K562 (cell line): ENCODE measurements around the gene HNRNPK.

Experiments
- ARID2 ChIP-seq: fragments of 450-650 bp; IDR thresholded peaks from 2 replicates; pipeline ENCODE4 v1.6.1; 2017; ENCODE audit warnings: antibody characterized with exemption, mild to moderate bottlenecking
- CEBPB ChIP-seq: fragments of 450-650 bp; IDR thresholded peaks from 2 replicates; pipeline ENCODE4 v1.6.1; 2016; ENCODE audit warnings: missing genetic modification characterization, missing compliant biosample characterization
- FOXM1 ChIP-seq, 2 experiments: fragments of 450-650 bp in 1 of 2; sonication (generic) in 1 of 2; formaldehyde crosslinking in 1 of 2; IDR thresholded peaks; 2 replicates each; pipeline versions ENCODE4 v1.6.1 to v1.9.0; 2017 to 2022; ENCODE audit warnings: low read depth in 2 of 2, mild to moderate bottlenecking in 2 of 2, missing genetic modification reagents in 1 of 2, moderate library complexity in 1 of 2
- HSF4 ChIP-seq: fragments of 250-450 bp; sonication (Bioruptor Pico); IDR thresholded peaks from 2 replicates; pipeline ENCODE4 v2.1.2; 2022; ENCODE audit warnings: mild to moderate bottlenecking, moderate library complexity, borderline replicate concordance
- SP1 ChIP-seq: sonication (generic); formaldehyde crosslinking; IDR thresholded peaks from 2 replicates; pipeline ENCODE4 v1.8.1; 2022; ENCODE audit warnings: mild to moderate bottlenecking, missing genetic modification reagents
- ZKSCAN8 ChIP-seq: fragments of 200-800 bp; sonication (Bioruptor generic); IDR thresholded peaks from 2 replicates; pipeline ENCODE4 v1.6.1; 2016; ENCODE audit warnings: missing genetic modification characterization, missing compliant biosample characterization
- TF ChIP-seq, protein P1 (sequence below), 2 experiments: fragments of 450-650 bp in 1 of 2; sonication (generic) in 1 of 2; formaldehyde crosslinking in 1 of 2; IDR thresholded peaks in 1 of 2; conservative IDR thresholded peaks in 1 of 2; 2 replicates each; pipeline versions ENCODE4 v1.6.1 to v1.8.1; 2016 to 2023; ENCODE audit warnings: mild to moderate bottlenecking in 2 of 2, moderate library complexity in 2 of 2, inconsistent platforms in 1 of 2, missing genetic modification reagents in 1 of 2
- TF ChIP-seq, protein P2 (sequence below): sonication (generic); formaldehyde crosslinking; IDR thresholded peaks from 2 replicates; pipeline ENCODE4 v1.9.0; 2022; ENCODE audit warnings: mild to moderate bottlenecking, missing genetic modification reagents
- TF ChIP-seq, protein P3 (sequence below): sonication (generic); formaldehyde crosslinking; IDR thresholded peaks from 2 replicates; pipeline ENCODE4 v1.8.1; 2023; ENCODE audit warnings: mild to moderate bottlenecking, missing genetic modification reagents, moderate library complexity

DNA sequence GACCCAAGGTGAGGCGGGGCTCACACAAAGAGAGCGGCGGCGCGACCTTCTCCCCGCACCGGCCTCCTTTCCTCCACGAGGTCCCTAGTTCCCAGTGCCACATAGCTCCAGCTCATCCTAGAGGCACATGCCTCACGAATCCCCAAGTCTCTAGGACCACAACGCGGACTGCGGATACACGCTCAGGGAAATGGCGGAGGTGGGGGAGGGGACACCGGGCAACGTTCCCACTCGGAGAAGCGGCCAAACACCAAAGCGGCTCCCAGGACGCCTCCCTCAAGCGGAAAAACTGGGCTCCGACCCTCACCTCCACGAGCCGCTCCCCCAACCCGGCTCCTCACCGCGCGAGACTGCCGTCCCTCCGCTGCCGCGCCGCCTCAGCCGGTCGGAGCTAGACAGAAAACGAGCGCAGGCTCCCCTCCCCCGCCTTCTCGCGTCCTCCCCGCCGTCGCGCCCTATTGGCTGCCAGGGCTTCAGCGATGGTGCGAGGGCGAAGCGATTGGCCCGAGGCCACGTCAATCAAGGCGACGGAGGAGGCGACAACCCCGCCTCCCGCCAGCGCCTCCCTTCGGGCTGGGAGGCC is at the start of gene HNRNPK:
- TF ChIP-seq ARID2, result no peak
- TF ChIP-seq FOXM1 (IDR thresholded peaks at IDR 0.05; ENCODE audit: low read depth), result no peak
- TF ChIP-seq FOXM1 (CRISPR knock-in tag; IDR thresholded peaks at IDR 0.05; ENCODE audit: low read depth), result peak; percentile 77; the same call in 1 of the 2 replicates
- TF ChIP-seq, protein P1, sequence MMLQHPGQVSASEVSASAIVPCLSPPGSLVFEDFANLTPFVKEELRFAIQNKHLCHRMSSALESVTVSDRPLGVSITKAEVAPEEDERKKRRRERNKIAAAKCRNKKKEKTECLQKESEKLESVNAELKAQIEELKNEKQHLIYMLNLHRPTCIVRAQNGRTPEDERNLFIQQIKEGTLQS (IDR thresholded peaks at IDR 0.05), result no peak
- TF ChIP-seq, protein P1 (CRISPR knock-in tag; conservative IDR thresholded peaks at IDR 0.05), result no peak
- TF ChIP-seq HSF4 (CRISPR knock-in tag), result no peak
- TF ChIP-seq SP1, result peak; percentile 70; the same call in 1 of the 2 replicates
- no peak for TF ChIP-seq CEBPB (tag)
- TF ChIP-seq, protein P2, sequence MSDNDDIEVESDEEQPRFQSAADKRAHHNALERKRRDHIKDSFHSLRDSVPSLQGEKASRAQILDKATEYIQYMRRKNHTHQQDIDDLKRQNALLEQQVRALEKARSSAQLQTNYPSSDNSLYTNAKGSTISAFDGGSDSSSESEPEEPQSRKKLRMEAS, result no peak
- TF ChIP-seq, protein P3, sequence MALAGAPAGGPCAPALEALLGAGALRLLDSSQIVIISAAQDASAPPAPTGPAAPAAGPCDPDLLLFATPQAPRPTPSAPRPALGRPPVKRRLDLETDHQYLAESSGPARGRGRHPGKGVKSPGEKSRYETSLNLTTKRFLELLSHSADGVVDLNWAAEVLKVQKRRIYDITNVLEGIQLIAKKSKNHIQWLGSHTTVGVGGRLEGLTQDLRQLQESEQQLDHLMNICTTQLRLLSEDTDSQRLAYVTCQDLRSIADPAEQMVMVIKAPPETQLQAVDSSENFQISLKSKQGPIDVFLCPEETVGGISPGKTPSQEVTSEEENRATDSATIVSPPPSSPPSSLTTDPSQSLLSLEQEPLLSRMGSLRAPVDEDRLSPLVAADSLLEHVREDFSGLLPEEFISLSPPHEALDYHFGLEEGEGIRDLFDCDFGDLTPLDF (CRISPR knock-in tag), result no peak
- TF ChIP-seq ZKSCAN8 (CRISPR knock-in tag), result no peak
